HepG2 (cell line): ENCODE results near the gene TSHZ2. TPM values are rescaled to one million over a fixed set of nuclear protein-coding genes. Genes with fewer than 3 reads are reported as not detected.

Experiments used
- ATAC-seq: fragments of 200-7000 bp; cut with Tn5 transposase; 3 replicates; pipeline ENCODE4 v1.9.1; 2020; ENCODE audit warnings: mild to moderate bottlenecking, moderate library complexity
- BruUV-seq: library from RNA; stranded (reverse); fragments of 400-500 nt; replicated peaks from 2 replicates; lab custom pipeline; 2021; lab: Mats Ljungman, UMichigan
- CTCF ChIA-PET: fragments of 300-600 bp; formaldehyde crosslinking; extraction: SDS; loops from one replicate; lab custom pipeline; 2021; ENCODE audit warnings: low total read pairs, inconsistent platforms, low intra/inter-chr PET ratio; lab: Yijun Ruan, JAX
- POLR2A ChIA-PET: fragments of 350-600 bp; sonication (Branson Sonifier 250); formaldehyde crosslinking; loops from one replicate; lab custom pipeline; 2020; ENCODE audit warnings: antibody characterized with exemption, inconsistent platforms; lab: Yijun Ruan, JAX
- DNase-seq: peaks from one replicate; pipeline ENCODE4 v3.0.0-alpha.2; 2015; ENCODE audit warnings: low spot score
- FAIRE-seq: peaks from 3 replicates; lab custom pipeline; 2011; peaks lifted over from hg19 to GRCh38; lab: Jason Lieb, UNC
- H2AFZ ChIP-seq: one replicate; pipeline ENCODE4 v1.6.1; 2011; ENCODE audit warnings: low read length, inconsistent platforms
- H3K27ac ChIP-seq: fragments of 300-600 bp; 3 replicates; pipeline ENCODE4 v1.8.0; 2011; ENCODE audit warnings: mixed run types, mild to moderate bottlenecking, mixed read lengths, low read length, inconsistent platforms; ENCODE audit not compliant: insufficient read depth; ENCODE audit errors: extremely low read length
- H3K27me3 ChIP-seq, 2 experiments: fragments of 200-600 bp in 1 of 2; 2 replicates in 1 of 2; 3 replicates in 1 of 2; pipeline versions ENCODE4 v1.6.0 to v1.8.0; 2011; ENCODE audit warnings: low read length in 2 of 2, mild to moderate bottlenecking in 2 of 2, moderate library complexity in 2 of 2, inconsistent platforms in 1 of 2; ENCODE audit not compliant: insufficient read depth in 2 of 2, control insufficient read depth in 1 of 2
- H3K36me3 ChIP-seq, 2 experiments: fragments of 200-600 bp in 1 of 2; replicated peaks in 1 of 2; 2 replicates in 1 of 2; 3 replicates in 1 of 2; pipeline versions ENCODE4 v1.5.1 to v1.8.0; 2011; ENCODE audit warnings: low read length in 2 of 2, inconsistent platforms in 1 of 2; ENCODE audit not compliant: insufficient read depth in 2 of 2, control insufficient read depth in 1 of 2
- H3K4me1 ChIP-seq: 2 replicates; pipeline ENCODE4 v1.5.1; 2012; ENCODE audit warnings: low read length, inconsistent platforms; ENCODE audit not compliant: insufficient read depth
- H3K4me2 ChIP-seq: 2 replicates; pipeline ENCODE4 v1.6.0; 2011; ENCODE audit warnings: low read depth, low read length, inconsistent platforms
- H3K4me3 ChIP-seq, 3 experiments: fragments of 200-600 bp in 1 of 3; sonication (generic), shearing (Covaris generic) in 1 of 3; replicated peaks in 1 of 3; 2 replicates each; pipeline ENCODE4 v1.5.1; 2011 to 2016; ENCODE audit warnings: low read length in 3 of 3, inconsistent platforms in 2 of 3, low read depth in 2 of 3, mild to moderate bottlenecking in 2 of 3, control low read depth in 1 of 3, mixed read lengths in 1 of 3; ENCODE audit not compliant: insufficient read depth in 1 of 3
- H3K79me2 ChIP-seq: one replicate; pipeline ENCODE4 v1.6.1; 2011; ENCODE audit warnings: low read length, inconsistent platforms; ENCODE audit not compliant: insufficient read depth
- H3K9ac ChIP-seq: 2 replicates; pipeline ENCODE4 v1.6.0; 2011; ENCODE audit warnings: mild to moderate bottlenecking, low read depth, low read length, inconsistent platforms; ENCODE audit not compliant: insufficient read depth
- H3K9me3 ChIP-seq: 2 replicates; pipeline ENCODE4 v1.5.1; 2012; ENCODE audit warnings: mild to moderate bottlenecking, low read length
- H4K20me1 ChIP-seq: 2 replicates; pipeline ENCODE4 v1.6.0; 2011; ENCODE audit warnings: inconsistent platforms, mild to moderate bottlenecking, low read length, moderate library complexity; ENCODE audit not compliant: insufficient read depth
- CBFB ChIP-seq: sonication (generic); formaldehyde crosslinking; IDR thresholded peaks from 2 replicates; pipeline ENCODE4 v1.4.0; 2020; ENCODE audit warnings: missing genetic modification reagents
- ELF1 ChIP-seq: sonication (generic); formaldehyde crosslinking; IDR thresholded peaks from 2 replicates; pipeline ENCODE4 v1.4.0; 2020; ENCODE audit warnings: missing genetic modification reagents
- ETV6 ChIP-seq: sonication (generic); formaldehyde crosslinking; conservative IDR thresholded peaks from 2 replicates; pipeline ENCODE4 v1.4.0; 2020; ENCODE audit warnings: missing genetic modification reagents
- GTF3A ChIP-seq: sonication (generic); formaldehyde crosslinking; conservative IDR thresholded peaks from 2 replicates; pipeline ENCODE4 v1.4.0; 2020; ENCODE audit warnings: mild to moderate bottlenecking, missing genetic modification reagents
- KMT2B ChIP-seq: IDR thresholded peaks from 2 replicates; pipeline ENCODE4 v1.6.1; 2016; ENCODE audit warnings: missing genetic modification reagents, missing compliant biosample characterization
- RARA ChIP-seq: IDR thresholded peaks from 2 replicates; pipeline ENCODE4 v1.6.1; 2016; ENCODE audit warnings: missing genetic modification reagents, missing compliant biosample characterization
- SMYD3 ChIP-seq: sonication (generic); formaldehyde crosslinking; IDR thresholded peaks from 2 replicates; pipeline ENCODE4 v1.8.1; 2023; ENCODE audit warnings: mild to moderate bottlenecking, missing genetic modification reagents
- ZFP36 ChIP-seq: fragments of 150-350 bp; IDR thresholded peaks from 2 replicates; pipeline ENCODE4 v1.6.1; 2018; ENCODE audit warnings: borderline replicate concordance, low read length, low read depth; ENCODE audit not compliant: partially characterized antibody
- ZNF350 ChIP-seq: sonication (generic); formaldehyde crosslinking; IDR thresholded peaks from 2 replicates; pipeline ENCODE4 v1.4.0; 2020; ENCODE audit warnings: mild to moderate bottlenecking, low read depth, missing genetic modification reagents, borderline replicate concordance
- ZNF552 ChIP-seq: sonication (generic); formaldehyde crosslinking; IDR thresholded peaks from 2 replicates; pipeline ENCODE4 v1.9.0; 2022; ENCODE audit warnings: missing genetic modification reagents, mild to moderate bottlenecking, borderline replicate concordance
- ZNF616 ChIP-seq: sonication (generic); formaldehyde crosslinking; IDR thresholded peaks from 2 replicates; pipeline ENCODE4 v1.5.0; 2020; ENCODE audit warnings: low read depth, mild to moderate bottlenecking, missing genetic modification reagents
- ZNF720 ChIP-seq: sonication (generic); formaldehyde crosslinking; IDR thresholded peaks from 2 replicates; pipeline ENCODE4 v1.4.0; 2020; ENCODE audit warnings: missing genetic modification reagents
- WGBS: methylation state at CpG from one replicate; pipeline ENCODE4 v1.1.6; 2017; ENCODE audit warnings: low lambda C conversion rate; 5-methylcytosine and 5-hydroxymethylcytosine counted together
- in situ Hi-C: cut with HindIII; loops from 2 replicates; pipeline ENCODE4 v1.10.0; 2017; ENCODE audit warnings: low pct_unique_long_range_greater_than_20kb; ENCODE audit not compliant: extremely low pct_ligation_motif_present
- intact Hi-C: fragments of 100-400 bp; cut with micrococcal nuclease; formaldehyde crosslinking; loops from one replicate; pipeline ENCODE4 v1.10.0; 2022; ENCODE audit not compliant: unreplicated experiment
- polyA plus RNA-seq, 8 experiments: library from polyadenylated mRNA; depleted of rRNA in 3 of 8; stranded (reverse) in 7 of 8; unstranded in 1 of 8; fragments of >200 nt; fragmentation: Illumina TruSeq in 4 of 8; extraction: Trizol in 4 of 8; gene quantifications; 2 replicates each; pipeline versions ENCODE4 v1.2.1 to v1.2.3, GENCODE V29; 2011 to 2016; ENCODE audit warnings: low read depth in 4 of 8, missing spikeins in 1 of 8, mixed read lengths in 1 of 8; ENCODE audit not compliant: insufficient read depth in 1 of 8
- total RNA-seq, 5 experiments: library from RNA; depleted of rRNA; stranded (reverse); fragments of >200 nt; fragmentation: Illumina TruSeq; extraction: Trizol; gene quantifications; 2 replicates each; pipeline ENCODE4 v1.2.3, GENCODE V29; 2016; ENCODE audit warnings: low read depth in 1 of 5
- TF ChIP-seq, protein P1 (sequence below): sonication (generic); formaldehyde crosslinking; IDR thresholded peaks from 2 replicates; pipeline ENCODE4 v1.8.0; 2022; ENCODE audit warnings: missing genetic modification reagents, mild to moderate bottlenecking, moderate library complexity, borderline replicate concordance
- TF ChIP-seq, protein P2 (sequence below): fragments of 450-650 bp; IDR thresholded peaks from 2 replicates; pipeline ENCODE4 v1.6.1; 2017; ENCODE audit warnings: mild to moderate bottlenecking
- TF ChIP-seq, protein P3 (sequence below): IDR thresholded peaks from 2 replicates; pipeline ENCODE4 v1.6.1; 2016; ENCODE audit warnings: control low read depth
- TF ChIP-seq, protein P4 (sequence below): sonication (generic); formaldehyde crosslinking; conservative IDR thresholded peaks from 2 replicates; pipeline ENCODE4 v1.5.0; 2020; ENCODE audit warnings: missing genetic modification reagents

TSHZ2 gene
- total and polyA plus RNA-seq, 2 of the 13 experiments (the other 11 are each of a cell fraction or from before 2014, with no cell fraction given) = 0.01 TPM; not detected in 1

DNA sequence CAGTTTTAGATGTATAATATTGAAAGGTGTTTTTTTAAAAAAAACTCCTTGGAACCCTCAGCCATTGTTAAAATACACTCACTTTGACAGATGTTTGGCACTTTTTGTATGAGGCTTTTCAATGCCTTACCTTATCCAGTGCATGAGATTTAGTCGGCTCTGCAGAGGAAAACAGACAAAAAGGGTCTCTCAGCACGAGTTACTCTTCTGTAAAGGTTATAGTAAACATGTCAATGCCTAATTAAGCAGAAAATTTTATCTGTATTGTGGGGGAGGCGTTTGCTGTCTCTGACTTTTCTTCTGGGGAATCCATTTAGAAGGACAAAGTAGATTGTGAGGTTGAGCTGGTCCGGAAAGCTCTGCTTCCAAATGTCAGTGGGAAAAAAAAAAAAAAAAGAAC is 278.3 kb downstream of the TSHZ2 start (continued):
- TF ChIP-seq, protein P1, sequence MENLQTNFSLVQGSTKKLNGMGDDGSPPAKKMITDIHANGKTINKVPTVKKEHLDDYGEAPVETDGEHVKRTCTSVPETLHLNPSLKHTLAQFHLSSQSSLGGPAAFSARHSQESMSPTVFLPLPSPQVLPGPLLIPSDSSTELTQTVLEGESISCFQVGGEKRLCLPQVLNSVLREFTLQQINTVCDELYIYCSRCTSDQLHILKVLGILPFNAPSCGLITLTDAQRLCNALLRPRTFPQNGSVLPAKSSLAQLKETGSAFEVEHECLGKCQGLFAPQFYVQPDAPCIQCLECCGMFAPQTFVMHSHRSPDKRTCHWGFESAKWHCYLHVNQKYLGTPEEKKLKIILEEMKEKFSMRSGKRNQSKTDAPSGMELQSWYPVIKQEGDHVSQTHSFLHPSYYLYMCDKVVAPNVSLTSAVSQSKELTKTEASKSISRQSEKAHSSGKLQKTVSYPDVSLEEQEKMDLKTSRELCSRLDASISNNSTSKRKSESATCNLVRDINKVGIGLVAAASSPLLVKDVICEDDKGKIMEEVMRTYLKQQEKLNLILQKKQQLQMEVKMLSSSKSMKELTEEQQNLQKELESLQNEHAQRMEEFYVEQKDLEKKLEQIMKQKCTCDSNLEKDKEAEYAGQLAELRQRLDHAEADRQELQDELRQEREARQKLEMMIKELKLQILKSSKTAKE (CRISPR knock-in tag) = no peak
- TF ChIP-seq, protein P2, sequence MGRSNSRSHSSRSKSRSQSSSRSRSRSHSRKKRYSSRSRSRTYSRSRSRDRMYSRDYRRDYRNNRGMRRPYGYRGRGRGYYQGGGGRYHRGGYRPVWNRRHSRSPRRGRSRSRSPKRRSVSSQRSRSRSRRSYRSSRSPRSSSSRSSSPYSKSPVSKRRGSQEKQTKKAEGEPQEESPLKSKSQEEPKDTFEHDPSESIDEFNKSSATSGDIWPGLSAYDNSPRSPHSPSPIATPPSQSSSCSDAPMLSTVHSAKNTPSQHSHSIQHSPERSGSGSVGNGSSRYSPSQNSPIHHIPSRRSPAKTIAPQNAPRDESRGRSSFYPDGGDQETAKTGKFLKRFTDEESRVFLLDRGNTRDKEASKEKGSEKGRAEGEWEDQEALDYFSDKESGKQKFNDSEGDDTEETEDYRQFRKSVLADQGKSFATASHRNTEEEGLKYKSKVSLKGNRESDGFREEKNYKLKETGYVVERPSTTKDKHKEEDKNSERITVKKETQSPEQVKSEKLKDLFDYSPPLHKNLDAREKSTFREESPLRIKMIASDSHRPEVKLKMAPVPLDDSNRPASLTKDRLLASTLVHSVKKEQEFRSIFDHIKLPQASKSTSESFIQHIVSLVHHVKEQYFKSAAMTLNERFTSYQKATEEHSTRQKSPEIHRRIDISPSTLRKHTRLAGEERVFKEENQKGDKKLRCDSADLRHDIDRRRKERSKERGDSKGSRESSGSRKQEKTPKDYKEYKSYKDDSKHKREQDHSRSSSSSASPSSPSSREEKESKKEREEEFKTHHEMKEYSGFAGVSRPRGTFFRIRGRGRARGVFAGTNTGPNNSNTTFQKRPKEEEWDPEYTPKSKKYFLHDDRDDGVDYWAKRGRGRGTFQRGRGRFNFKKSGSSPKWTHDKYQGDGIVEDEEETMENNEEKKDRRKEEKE = no peak
- TF ChIP-seq ZNF350 (CRISPR knock-in tag) = no peak

DNA sequence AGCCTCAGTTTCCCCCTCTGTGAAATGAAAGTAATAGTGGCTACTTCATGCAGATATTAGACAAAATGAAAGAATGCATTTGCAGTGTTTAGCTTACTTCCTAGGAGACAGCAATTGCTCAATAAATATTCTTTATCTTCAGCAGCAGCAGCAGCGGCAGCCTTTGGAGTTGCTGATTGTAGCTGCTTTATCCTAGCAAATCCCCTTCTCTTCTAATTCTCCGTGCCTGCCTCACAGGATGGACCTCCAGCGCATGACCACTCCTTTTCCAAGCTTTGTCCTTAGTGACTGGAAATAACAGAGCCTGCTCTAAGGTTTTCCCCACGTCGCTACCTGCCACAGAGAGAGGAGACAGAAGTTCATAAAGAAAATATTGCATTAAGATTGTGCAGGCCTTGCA is 279.8 kb downstream of the TSHZ2 start:
- in situ Hi-C loops (no loop called here), intact Hi-C loops (no loop called here)
- Histone ChIP-seq H3K27ac (no peak overlapping the region), H4K20me1 (no peaks in the 10 kb centered on the region), H3K4me3 (no peak overlapping the region), H3K4me1 (no peaks in the 10 kb centered on the region), H3K36me3 (no peaks in the 10 kb centered on the region), H3K79me2 (no peaks in the 10 kb centered on the region), H3K27me3 (0 out of 5 replicates have a peak, but pooled peaks cover 0 to 12% of the 10 kb centered on the region in 2 experiments), H2AFZ (no peak overlapping the region), H3K9me3 (no peaks in the 10 kb centered on the region), H3K4me2 (no peak overlapping the region), H3K9ac (no peak overlapping the region)
- ChIA-PET POLR2A (no interaction called here), CTCF (no interaction called here)
- BruUV-seq = no TSS peak
- ATAC-seq (no peak), FAIRE-seq (no peak), DNase-seq (no peak)
- 16% methylated on average over 5 of the region's 5 CpGs for WGBS
- no peak for TF ChIP-seq SMYD3 (CRISPR knock-in tag)
- TF ChIP-seq RARA (CRISPR knock-in tag) = no peak
- TF ChIP-seq ELF1 (CRISPR knock-in tag) = no peak
- TF ChIP-seq, protein P3, sequence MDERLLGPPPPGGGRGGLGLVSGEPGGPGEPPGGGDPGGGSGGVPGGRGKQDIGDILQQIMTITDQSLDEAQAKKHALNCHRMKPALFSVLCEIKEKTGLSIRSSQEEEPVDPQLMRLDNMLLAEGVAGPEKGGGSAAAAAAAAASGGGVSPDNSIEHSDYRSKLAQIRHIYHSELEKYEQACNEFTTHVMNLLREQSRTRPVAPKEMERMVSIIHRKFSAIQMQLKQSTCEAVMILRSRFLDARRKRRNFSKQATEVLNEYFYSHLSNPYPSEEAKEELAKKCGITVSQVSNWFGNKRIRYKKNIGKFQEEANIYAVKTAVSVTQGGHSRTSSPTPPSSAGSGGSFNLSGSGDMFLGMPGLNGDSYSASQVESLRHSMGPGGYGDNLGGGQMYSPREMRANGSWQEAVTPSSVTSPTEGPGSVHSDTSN (CRISPR knock-in tag) = no peak
- TF ChIP-seq ZNF720 (CRISPR knock-in tag) = no peak
- no peak for TF ChIP-seq ETV6 (CRISPR knock-in tag)
- no peak for TF ChIP-seq GTF3A (CRISPR knock-in tag)
- TF ChIP-seq CBFB = no peak
- no peak for TF ChIP-seq ZFP36
- TF ChIP-seq KMT2B (CRISPR knock-in tag) = no peak
- no peak for TF ChIP-seq ZNF552
- TF ChIP-seq ZNF616 (CRISPR knock-in tag) = no peak
- TF ChIP-seq, protein P4, sequence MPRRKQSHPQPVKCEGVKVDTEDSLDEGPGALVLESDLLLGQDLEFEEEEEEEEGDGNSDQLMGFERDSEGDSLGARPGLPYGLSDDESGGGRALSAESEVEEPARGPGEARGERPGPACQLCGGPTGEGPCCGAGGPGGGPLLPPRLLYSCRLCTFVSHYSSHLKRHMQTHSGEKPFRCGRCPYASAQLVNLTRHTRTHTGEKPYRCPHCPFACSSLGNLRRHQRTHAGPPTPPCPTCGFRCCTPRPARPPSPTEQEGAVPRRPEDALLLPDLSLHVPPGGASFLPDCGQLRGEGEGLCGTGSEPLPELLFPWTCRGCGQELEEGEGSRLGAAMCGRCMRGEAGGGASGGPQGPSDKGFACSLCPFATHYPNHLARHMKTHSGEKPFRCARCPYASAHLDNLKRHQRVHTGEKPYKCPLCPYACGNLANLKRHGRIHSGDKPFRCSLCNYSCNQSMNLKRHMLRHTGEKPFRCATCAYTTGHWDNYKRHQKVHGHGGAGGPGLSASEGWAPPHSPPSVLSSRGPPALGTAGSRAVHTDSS (CRISPR knock-in tag) = no peak
